ENCODE measurements around the gene DPF3.

The DPF3 gene

DNA sequence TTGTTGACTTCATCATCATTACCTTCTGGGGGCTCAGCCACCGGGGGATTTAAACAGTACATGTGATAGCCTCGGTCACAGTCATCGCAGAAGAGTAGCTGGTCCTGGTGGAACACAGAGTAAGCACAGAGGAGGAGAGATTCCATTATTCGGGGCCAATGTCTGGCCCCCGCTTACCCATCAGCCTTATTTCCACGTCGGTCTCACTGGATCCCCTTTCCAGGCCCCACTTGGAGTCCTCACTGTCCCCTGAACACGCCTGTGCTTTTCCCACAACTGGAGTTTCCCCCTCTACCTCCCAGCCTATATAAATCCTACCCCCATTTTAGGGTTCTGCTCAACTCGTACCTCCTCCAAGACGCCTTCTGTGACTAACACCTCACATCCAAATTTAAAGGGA lies 274.0 kb downstream of the DPF3 start:
- Histone ChIP-seq H3K36me3 (ENCODE audit: control insufficient read depth, insufficient read depth, low read length) (no peaks in the 10 kb centered on the region), H3K27me3 (ENCODE audit: control insufficient read depth, insufficient read depth, low read length) (no peaks in the 10 kb centered on the region), H3K4me1 (ENCODE audit: control insufficient read depth, insufficient read depth, low read length) (no peaks in the 10 kb centered on the region), H3K9ac (ENCODE audit: low read length) (no peak overlapping the region), H3K27ac (ENCODE audit: low read depth, low read length) (no peak overlapping the region), H3K4me3 (ENCODE audit: low read length) (no peak overlapping the region)

DNA sequence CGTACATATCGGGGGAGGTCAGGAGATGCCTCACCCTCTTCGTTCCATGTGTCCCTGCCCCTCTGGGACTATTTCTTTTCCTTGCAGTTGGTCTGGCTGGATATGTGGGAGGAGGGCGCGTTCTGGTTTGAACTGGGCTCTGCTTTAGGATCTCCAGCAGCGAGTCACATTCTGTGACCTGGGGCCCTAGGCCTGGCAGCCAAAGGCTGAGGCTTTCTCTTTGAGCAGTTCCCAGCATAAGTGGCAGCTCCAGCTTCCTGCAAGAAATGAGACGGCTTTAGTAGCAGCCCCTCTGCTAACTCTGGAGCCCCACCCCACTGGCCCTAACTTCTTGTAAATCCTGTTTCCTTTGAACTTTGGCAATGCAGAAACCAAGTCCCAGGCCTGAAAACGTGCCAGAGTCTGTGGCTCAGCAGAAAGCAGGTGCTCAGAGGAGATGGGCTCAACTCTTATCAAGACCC lies 274.8 kb downstream of the DPF3 start:
- H3K27me3 ChIP-seq (ENCODE audit: control insufficient read depth, insufficient read depth, low read length) = no peaks in the 10 kb centered on the region
- no peak overlapping the region for H3K27ac ChIP-seq (ENCODE audit: low read depth, low read length)
- H3K4me3 ChIP-seq (ENCODE audit: low read length) = no peak overlapping the region
- H3K4me1 ChIP-seq (ENCODE audit: control insufficient read depth, insufficient read depth, low read length) = no peaks in the 10 kb centered on the region
- H3K36me3 ChIP-seq (ENCODE audit: control insufficient read depth, insufficient read depth, low read length) = no peaks in the 10 kb centered on the region
- no peak overlapping the region for H3K9ac ChIP-seq (ENCODE audit: low read length)

- no peak overlapping the region for H3K4me3 ChIP-seq (ENCODE audit: low read length)
- H3K27me3 ChIP-seq (ENCODE audit: control insufficient read depth, insufficient read depth, low read length) = no peaks in the 10 kb centered on the region
- no peaks in the 10 kb centered on the region for H3K36me3 ChIP-seq (ENCODE audit: control insufficient read depth, insufficient read depth, low read length)
- no peak overlapping the region for H3K27ac ChIP-seq (ENCODE audit: low read depth, low read length)
- no peaks in the 10 kb centered on the region for H3K4me1 ChIP-seq (ENCODE audit: control insufficient read depth, insufficient read depth, low read length)
- H3K9ac ChIP-seq (ENCODE audit: low read length) = no peak overlapping the region
Observed at GRCh38 chr14:72618424-72618823, 275.5 kb downstream of the DPF3 start.

DNA sequence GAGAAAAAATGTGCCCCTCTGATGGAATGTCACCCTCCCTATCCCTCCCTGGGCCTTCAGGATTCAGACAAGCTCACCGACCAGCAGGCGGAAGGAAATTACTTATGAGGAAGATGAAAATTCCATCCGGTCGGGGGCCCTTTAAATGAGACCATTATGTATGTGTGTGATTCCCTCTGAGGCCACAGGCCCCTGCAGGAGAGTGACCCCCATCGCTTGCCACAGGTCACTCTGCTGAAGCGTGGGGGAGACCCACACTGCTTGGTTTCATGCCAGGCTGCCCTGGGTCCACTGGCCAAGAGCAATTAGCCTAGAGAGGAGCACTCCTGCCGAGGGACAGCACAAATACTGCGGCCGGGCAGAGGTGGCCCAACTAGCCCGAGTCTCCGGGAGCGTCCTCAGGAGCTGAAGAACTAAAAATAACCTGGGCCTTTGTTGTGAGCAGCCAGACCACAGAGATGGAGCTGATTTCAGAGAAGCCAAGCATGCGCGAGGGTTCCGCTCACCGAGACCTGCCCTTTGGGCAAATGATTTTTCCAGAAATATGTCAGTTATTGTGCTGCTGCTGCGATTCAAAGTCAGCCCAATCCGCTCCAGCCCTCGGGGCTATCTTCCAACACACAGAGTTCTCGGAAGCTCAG lies 276.4 kb downstream of the DPF3 start:
- Histone ChIP-seq H3K36me3 (ENCODE audit: control insufficient read depth, insufficient read depth, low read length) (no peaks in the 10 kb centered on the region), H3K4me1 (ENCODE audit: control insufficient read depth, insufficient read depth, low read length) (no peaks in the 10 kb centered on the region), H3K27ac (ENCODE audit: low read depth, low read length) (no peak overlapping the region), H3K4me3 (ENCODE audit: low read length) (no peak overlapping the region), H3K27me3 (ENCODE audit: control insufficient read depth, insufficient read depth, low read length) (no peaks in the 10 kb centered on the region), H3K9ac (ENCODE audit: low read length) (no peak overlapping the region)

DNA sequence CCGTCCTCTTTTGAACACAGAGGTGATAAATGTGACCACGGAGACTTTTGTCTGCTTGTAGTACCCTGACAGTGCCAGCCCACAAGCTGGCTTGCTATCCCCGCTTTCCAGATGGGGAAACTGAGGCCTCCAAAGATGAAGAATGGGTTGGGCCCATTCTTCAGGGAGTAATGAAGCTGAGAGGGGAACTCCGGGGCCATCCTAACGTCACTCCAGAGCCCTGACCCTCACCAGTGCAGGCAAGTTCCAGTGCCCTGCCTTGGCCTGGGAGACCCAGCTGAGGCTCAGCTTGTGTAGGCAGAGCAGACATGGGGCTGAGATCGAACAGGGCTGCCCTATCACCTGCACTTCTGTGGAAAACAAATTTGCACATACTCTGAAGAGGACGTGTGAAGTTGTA lies 277.1 kb downstream of the DPF3 start:
- no peaks in the 10 kb centered on the region for H3K27me3 ChIP-seq (ENCODE audit: control insufficient read depth, insufficient read depth, low read length)
- H3K4me1 ChIP-seq (ENCODE audit: control insufficient read depth, insufficient read depth, low read length) = no peaks in the 10 kb centered on the region
- H3K4me3 ChIP-seq (ENCODE audit: low read length) = no peak overlapping the region
- H3K9ac ChIP-seq (ENCODE audit: low read length) = no peak overlapping the region
- H3K27ac ChIP-seq (ENCODE audit: low read depth, low read length) = no peak overlapping the region
- H3K36me3 ChIP-seq (ENCODE audit: control insufficient read depth, insufficient read depth, low read length) = no peaks in the 10 kb centered on the region

DNA sequence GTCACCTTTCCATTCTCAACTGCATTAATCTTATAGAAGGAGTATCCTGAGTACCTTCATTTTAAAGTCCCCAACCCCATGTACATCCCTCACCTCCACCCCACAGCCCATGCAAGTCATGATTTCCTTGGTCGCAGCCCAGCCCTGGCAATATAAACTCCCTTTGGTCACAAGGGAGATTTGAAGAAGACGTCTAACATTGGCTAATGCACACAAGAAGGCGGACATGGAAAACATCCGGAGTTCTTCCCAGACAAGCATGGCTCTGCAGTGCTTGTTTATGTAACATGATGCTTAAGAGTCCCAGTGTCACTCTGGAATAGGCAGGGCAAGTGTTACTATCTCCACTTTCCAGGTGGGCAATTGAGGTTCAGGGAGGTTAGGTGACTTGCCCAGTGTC lies 277.6 kb downstream of the DPF3 start:
- Histone ChIP-seq H3K27ac (ENCODE audit: low read depth, low read length) (no peak overlapping the region), H3K4me1 (ENCODE audit: control insufficient read depth, insufficient read depth, low read length) (no peaks in the 10 kb centered on the region), H3K9ac (ENCODE audit: low read length) (no peak overlapping the region), H3K4me3 (ENCODE audit: low read length) (no peak overlapping the region), H3K27me3 (ENCODE audit: control insufficient read depth, insufficient read depth, low read length) (no peaks in the 10 kb centered on the region), H3K36me3 (ENCODE audit: control insufficient read depth, insufficient read depth, low read length) (no peaks in the 10 kb centered on the region)

DNA sequence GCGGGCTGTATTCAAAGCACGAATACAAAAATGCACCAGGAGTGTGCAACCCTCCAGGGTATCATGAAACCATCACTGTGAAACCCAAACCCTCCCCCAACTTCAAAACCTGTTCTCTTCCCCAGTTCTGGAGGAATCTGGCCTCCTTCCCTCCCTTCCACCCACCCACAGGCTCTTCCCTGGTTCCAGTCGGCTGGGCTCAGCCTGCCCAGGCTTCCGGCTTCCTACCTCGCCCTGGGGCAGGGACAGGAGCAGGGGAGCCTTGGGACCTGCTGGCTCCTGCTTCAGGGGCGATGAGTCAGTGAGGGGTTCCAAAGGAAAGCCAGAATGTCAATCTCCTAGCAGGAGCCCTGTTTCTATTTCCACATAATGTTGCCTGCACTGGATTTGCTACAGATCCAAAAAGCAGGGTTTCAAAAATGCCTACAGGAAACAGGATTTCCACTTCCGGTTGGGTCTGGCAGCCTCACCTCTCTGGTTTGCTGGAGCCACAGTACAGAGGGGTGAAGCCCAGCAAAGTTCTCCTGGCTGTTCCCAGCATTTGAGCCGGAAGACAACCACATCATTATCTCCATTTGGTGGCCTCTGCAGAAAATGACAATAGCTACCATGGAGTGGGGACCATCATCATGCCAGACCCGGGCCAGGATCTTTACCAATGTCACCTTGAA lies 278.3 kb downstream of the DPF3 start:
- H3K4me3 ChIP-seq (ENCODE audit: low read length) = no peak overlapping the region
- no peaks in the 10 kb centered on the region for H3K27me3 ChIP-seq (ENCODE audit: control insufficient read depth, insufficient read depth, low read length)
- no peak overlapping the region for H3K9ac ChIP-seq (ENCODE audit: low read length)
- H3K4me1 ChIP-seq (ENCODE audit: control insufficient read depth, insufficient read depth, low read length) = no peaks in the 10 kb centered on the region
- H3K36me3 ChIP-seq (ENCODE audit: control insufficient read depth, insufficient read depth, low read length) = no peaks in the 10 kb centered on the region
- H3K27ac ChIP-seq (ENCODE audit: low read depth, low read length) = no peak overlapping the region

DNA sequence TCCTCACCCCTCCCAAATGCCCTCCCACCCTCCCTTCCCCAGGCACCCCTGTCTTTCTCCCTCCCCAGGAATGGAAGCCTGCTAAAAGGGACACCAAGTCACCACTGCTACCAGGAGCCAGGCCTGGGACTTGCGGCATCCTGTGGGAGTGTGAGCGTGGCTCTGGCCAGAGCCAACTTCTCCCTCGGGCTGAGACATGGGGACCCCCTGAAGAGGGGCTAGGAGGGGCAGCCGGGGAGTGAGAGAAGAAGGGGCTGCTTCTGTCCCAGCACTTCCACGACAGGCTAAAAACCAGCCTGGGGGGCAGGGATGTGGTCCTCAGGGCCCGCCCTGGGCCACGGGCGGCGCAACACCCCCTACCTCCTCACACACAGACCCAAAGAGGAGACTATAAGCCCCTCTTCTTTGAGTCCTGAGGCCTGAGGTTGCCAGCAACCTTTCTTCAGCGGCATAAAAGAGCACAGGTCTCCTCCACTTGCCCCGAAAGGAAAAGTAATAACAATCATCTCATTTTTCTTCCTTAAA lies 278.9 kb downstream of the DPF3 start:
- H3K27me3 ChIP-seq (ENCODE audit: control insufficient read depth, insufficient read depth, low read length) = no peaks in the 10 kb centered on the region

DNA sequence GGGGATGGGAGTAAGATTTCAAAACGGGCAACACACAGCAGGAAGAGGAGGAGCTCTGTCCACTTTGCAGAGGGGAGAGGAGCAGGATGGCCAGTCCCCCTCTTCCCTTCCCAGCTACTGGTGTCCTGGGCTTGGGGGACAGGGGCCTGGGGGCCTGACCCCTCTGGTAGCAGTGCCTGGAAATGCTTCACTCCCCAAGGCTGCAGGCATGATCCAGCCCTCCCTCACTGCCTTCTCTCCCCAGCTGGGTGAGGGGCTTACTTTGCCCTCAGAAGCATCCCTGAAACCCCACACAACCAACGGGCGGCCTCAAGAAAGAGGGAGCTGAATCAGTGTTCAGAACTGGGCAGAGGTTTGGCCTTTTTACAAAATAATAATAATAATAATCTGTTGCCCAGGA lies 279.5 kb downstream of the DPF3 start:
- no peaks in the 10 kb centered on the region for H3K36me3 ChIP-seq (ENCODE audit: control insufficient read depth, insufficient read depth, low read length)
- no peaks in the 10 kb centered on the region for H3K4me1 ChIP-seq (ENCODE audit: control insufficient read depth, insufficient read depth, low read length)
- H3K27ac ChIP-seq (ENCODE audit: low read depth, low read length) = no peak overlapping the region
- H3K9ac ChIP-seq (ENCODE audit: low read length) = no peak overlapping the region
- no peak overlapping the region for H3K4me3 ChIP-seq (ENCODE audit: low read length)
- H3K27me3 ChIP-seq (ENCODE audit: control insufficient read depth, insufficient read depth, low read length) = no peaks in the 10 kb centered on the region

More for the DNA sequence above, 278.9 kb downstream of the DPF3 start:
- no peak overlapping the region for H3K27ac ChIP-seq (ENCODE audit: low read depth, low read length)
- H3K36me3 ChIP-seq (ENCODE audit: control insufficient read depth, insufficient read depth, low read length) = no peaks in the 10 kb centered on the region
- H3K4me1 ChIP-seq (ENCODE audit: control insufficient read depth, insufficient read depth, low read length) = no peaks in the 10 kb centered on the region
- H3K9ac ChIP-seq (ENCODE audit: low read length) = no peak overlapping the region
- H3K4me3 ChIP-seq (ENCODE audit: low read length) = no peak overlapping the region

GRCh38 chr14:72613975-72614319 lies 280.0 kb downstream of the DPF3 start:
- Histone ChIP-seq H3K4me3 (ENCODE audit: low read length) (no peak overlapping the region), H3K9ac (ENCODE audit: low read length) (no peak overlapping the region), H3K36me3 (ENCODE audit: control insufficient read depth, insufficient read depth, low read length) (no peaks in the 10 kb centered on the region), H3K4me1 (ENCODE audit: control insufficient read depth, insufficient read depth, low read length) (no peaks in the 10 kb centered on the region), H3K27ac (ENCODE audit: low read depth, low read length) (no peak overlapping the region), H3K27me3 (ENCODE audit: control insufficient read depth, insufficient read depth, low read length) (no peaks in the 10 kb centered on the region)

DNA sequence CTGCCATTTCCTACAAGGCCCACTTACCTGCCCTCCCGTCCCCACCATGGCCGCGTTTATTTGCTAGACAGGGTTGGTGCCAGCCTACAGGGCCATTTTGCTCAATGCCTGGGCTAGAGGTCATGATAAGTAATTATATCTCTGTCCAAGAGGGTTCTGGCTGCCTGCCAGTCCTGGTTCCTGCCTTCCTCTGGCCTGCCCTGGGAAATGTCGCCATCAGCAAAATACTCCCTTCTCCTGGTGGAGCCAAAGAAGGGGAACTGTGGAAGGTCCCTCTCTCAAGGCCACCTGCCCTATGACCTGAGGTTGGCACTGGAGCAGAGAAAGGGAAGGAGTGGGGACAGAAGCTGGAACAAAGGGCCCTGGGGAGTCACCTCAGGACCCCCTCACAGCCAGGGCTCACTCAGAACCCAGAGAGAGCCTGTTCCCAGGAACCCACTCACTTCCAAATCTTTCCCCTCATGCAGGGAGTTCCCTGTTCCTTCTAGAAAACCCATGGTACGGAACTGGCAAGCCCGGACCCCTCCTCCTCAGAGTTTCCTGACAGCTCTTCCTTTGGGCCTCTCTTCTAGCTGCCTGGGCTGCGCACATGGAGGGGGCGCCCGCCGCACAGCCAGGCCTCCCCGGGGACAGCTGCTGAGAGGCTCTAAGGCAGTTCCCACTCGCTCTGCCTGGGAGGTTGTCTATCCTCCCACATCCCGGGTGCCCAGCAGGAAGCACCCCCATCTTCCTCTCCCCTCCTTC lies 280.5 kb downstream of the DPF3 start:
- H3K36me3 ChIP-seq (ENCODE audit: control insufficient read depth, insufficient read depth, low read length) = no peaks in the 10 kb centered on the region
- no peaks in the 10 kb centered on the region for H3K4me1 ChIP-seq (ENCODE audit: control insufficient read depth, insufficient read depth, low read length)
- no peak overlapping the region for H3K4me3 ChIP-seq (ENCODE audit: low read length)
- no peak overlapping the region for H3K27ac ChIP-seq (ENCODE audit: low read depth, low read length)
- H3K9ac ChIP-seq (ENCODE audit: low read length) = no peak overlapping the region
- H3K27me3 ChIP-seq (ENCODE audit: control insufficient read depth, insufficient read depth, low read length) = no peaks in the 10 kb centered on the region

GRCh38 chr14:72612041-72612440 lies 281.9 kb downstream of the DPF3 start:
- Histone ChIP-seq H3K27ac (ENCODE audit: low read depth, low read length) (no peak overlapping the region), H3K36me3 (ENCODE audit: control insufficient read depth, insufficient read depth, low read length) (no peaks in the 10 kb centered on the region), H3K4me1 (ENCODE audit: control insufficient read depth, insufficient read depth, low read length) (no peaks in the 10 kb centered on the region), H3K9ac (ENCODE audit: low read length) (no peak overlapping the region), H3K27me3 (ENCODE audit: control insufficient read depth, insufficient read depth, low read length) (no peaks in the 10 kb centered on the region), H3K4me3 (ENCODE audit: low read length) (no peak overlapping the region)
